Measurements from ENCODE around the gene WDR74. TPM values are rescaled to one million over a fixed set of nuclear protein-coding genes. Genes with fewer than 3 reads are reported as not detected.

WDR74 gene
- total and polyA plus RNA-seq, 9 of the 15 experiments (the other 6 are each of a cell fraction or from before 2014, with no cell fraction given) = 32.7 to 210 (median 114) TPM

DNA sequence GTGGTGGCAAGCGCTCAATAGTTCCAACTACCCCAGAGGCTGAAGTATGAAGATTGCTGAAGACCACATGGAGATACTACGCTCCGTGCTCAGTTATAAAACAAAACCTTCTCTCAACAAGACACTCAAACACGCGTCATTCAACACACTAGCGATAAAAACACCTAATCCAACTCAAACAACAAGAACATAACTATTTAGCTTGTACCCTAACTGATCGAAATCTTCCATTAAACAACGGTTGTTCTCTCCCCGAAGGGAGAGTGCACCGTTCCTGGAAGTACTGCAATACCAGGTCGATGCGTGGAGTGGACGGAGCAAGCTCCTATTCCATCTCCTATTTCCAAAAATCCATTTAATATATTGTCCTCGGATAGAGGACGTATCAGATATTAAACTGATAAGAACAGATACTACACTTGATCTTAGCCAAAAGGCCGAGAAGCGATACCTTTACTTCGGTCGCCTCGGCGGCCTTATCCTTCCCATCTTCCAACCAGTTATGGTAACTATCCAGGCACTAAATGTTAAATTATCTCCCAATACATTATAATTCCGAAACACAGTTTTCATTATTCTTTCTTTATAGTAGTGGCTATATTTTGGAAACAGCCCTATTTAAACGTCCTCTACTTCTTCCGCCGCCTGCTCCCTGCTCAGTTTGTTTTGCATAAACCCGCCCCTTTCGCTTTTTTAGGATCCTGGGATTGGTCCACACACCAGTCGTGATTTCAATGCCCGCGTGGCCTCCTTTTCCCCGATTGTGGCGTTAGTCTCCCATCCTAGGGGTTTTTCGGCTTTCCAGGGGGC is 2.2 kb upstream of the WDR74 start (continued):
- TF ChIP-seq CUX1 (CRISPR knock-in tag; IDR thresholded peaks at IDR 0.05) = peak; percentile 94
- TF ChIP-seq CBFA2T2 (conservative IDR thresholded peaks at IDR 0.05) = peak; percentile 61
- TF ChIP-seq, protein P1, sequence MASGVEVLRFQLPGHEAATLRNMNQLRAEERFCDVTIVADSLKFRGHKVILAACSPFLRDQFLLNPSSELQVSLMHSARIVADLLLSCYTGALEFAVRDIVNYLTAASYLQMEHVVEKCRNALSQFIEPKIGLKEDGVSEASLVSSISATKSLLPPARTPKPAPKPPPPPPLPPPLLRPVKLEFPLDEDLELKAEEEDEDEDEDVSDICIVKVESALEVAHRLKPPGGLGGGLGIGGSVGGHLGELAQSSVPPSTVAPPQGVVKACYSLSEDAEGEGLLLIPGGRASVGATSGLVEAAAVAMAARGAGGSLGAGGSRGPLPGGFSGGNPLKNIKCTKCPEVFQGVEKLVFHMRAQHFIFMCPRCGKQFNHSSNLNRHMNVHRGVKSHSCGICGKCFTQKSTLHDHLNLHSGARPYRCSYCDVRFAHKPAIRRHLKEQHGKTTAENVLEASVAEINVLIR (CRISPR knock-in tag; IDR thresholded peaks at IDR 0.05) = peak; percentile 79
- no peak for TF ChIP-seq ILK (tag; IDR thresholded peaks at IDR 0.05; ENCODE audit: borderline replicate concordance, low read depth)
- TF ChIP-seq NUFIP1 (IDR thresholded peaks at IDR 0.05; ENCODE audit: partially characterized antibody) = peak; percentile 99
- peak; percentile 99 for TF ChIP-seq DEAF1 (CRISPR knock-in tag; IDR thresholded peaks at IDR 0.05)
- TF ChIP-seq, protein P2, sequence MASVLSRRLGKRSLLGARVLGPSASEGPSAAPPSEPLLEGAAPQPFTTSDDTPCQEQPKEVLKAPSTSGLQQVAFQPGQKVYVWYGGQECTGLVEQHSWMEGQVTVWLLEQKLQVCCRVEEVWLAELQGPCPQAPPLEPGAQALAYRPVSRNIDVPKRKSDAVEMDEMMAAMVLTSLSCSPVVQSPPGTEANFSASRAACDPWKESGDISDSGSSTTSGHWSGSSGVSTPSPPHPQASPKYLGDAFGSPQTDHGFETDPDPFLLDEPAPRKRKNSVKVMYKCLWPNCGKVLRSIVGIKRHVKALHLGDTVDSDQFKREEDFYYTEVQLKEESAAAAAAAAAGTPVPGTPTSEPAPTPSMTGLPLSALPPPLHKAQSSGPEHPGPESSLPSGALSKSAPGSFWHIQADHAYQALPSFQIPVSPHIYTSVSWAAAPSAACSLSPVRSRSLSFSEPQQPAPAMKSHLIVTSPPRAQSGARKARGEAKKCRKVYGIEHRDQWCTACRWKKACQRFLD (CRISPR knock-in tag; IDR thresholded peaks at IDR 0.05) = peak; percentile 90
- TF ChIP-seq, protein P3, sequence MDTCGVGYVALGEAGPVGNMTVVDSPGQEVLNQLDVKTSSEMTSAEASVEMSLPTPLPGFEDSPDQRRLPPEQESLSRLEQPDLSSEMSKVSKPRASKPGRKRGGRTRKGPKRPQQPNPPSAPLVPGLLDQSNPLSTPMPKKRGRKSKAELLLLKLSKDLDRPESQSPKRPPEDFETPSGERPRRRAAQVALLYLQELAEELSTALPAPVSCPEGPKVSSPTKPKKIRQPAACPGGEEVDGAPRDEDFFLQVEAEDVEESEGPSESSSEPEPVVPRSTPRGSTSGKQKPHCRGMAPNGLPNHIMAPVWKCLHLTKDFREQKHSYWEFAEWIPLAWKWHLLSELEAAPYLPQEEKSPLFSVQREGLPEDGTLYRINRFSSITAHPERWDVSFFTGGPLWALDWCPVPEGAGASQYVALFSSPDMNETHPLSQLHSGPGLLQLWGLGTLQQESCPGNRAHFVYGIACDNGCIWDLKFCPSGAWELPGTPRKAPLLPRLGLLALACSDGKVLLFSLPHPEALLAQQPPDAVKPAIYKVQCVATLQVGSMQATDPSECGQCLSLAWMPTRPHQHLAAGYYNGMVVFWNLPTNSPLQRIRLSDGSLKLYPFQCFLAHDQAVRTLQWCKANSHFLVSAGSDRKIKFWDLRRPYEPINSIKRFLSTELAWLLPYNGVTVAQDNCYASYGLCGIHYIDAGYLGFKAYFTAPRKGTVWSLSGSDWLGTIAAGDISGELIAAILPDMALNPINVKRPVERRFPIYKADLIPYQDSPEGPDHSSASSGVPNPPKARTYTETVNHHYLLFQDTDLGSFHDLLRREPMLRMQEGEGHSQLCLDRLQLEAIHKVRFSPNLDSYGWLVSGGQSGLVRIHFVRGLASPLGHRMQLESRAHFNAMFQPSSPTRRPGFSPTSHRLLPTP (IDR thresholded peaks at IDR 0.05; ENCODE audit: borderline replicate concordance, extremely low read depth, insufficient read length) = no peak
- TF ChIP-seq ZBTB33 (CRISPR knock-in tag; IDR thresholded peaks at IDR 0.05) = peak; percentile 56
- TF ChIP-seq PYGO2 (tag; IDR thresholded peaks at IDR 0.05) = peak; percentile 95

All from K562 (cell line).